Esophagus (tissue), 2 donors: Measurements from ENCODE around the gene CCDC70. TPM values are rescaled to one million over a fixed set of nuclear protein-coding genes. Genes with fewer than 3 reads are reported as not detected.

Experiments
- H3K27ac ChIP-seq, 2 donors: one replicate each; pipeline ENCODE4 v1.5.1; 2013; ENCODE audit warnings: low read depth in 2 of 2, mild to moderate bottlenecking in 2 of 2, inconsistent platforms in 1 of 2, low read length in 1 of 2, moderate library complexity in 1 of 2
- H3K27me3 ChIP-seq, 2 donors: one replicate each; pipeline ENCODE4 v1.6.1; 2013; ENCODE audit warnings: low read length in 2 of 2, control low read depth in 1 of 2, mild to moderate bottlenecking in 1 of 2; ENCODE audit not compliant: insufficient read depth in 2 of 2, control insufficient read depth in 1 of 2
- H3K36me3 ChIP-seq, 2 donors: one replicate each; pipeline ENCODE4 v1.6.1; 2013; ENCODE audit warnings: low read length in 1 of 2; ENCODE audit not compliant: control insufficient read depth in 2 of 2, insufficient read depth in 2 of 2
- H3K4me1 ChIP-seq, 2 donors: one replicate each; pipeline ENCODE4 v1.6.1; 2013; ENCODE audit warnings: low read length in 1 of 2; ENCODE audit not compliant: control insufficient read depth in 2 of 2, insufficient read depth in 2 of 2
- H3K4me3 ChIP-seq, 2 donors: one replicate each; pipeline ENCODE4 v1.5.1; 2013; ENCODE audit warnings: low read length in 2 of 2, mild to moderate bottlenecking in 2 of 2, low read depth in 1 of 2, moderate library complexity in 1 of 2
- H3K9me3 ChIP-seq, 2 donors: one replicate each; pipeline ENCODE4 v1.6.1; 2013; ENCODE audit warnings: mild to moderate bottlenecking in 2 of 2, low read depth in 1 of 2, low read length in 1 of 2, moderate library complexity in 1 of 2; ENCODE audit not compliant: control insufficient read depth in 2 of 2, insufficient read depth in 1 of 2
- WGBS, 2 donors: extraction: QIAGEN DNeasy Blood & Tissue Kit; methylation state at CpG; one replicate each; pipeline ENCODE4 v1.1.7; 2013; 5-methylcytosine and 5-hydroxymethylcytosine counted together
- polyA plus RNA-seq, 2 donors: library from polyadenylated mRNA; stranded (reverse); fragments of 200-250 nt; gene quantifications; one replicate each; pipeline ENCODE4 v1.2.3, GENCODE V29; 2013
- donor health status: healthy with polysubstance abuse.
- donor health status: Bipolar disorder and iron deficiency.

The CCDC70 gene
- polyA plus RNA-seq, 2 donors, result not detected

- Histone ChIP-seq H3K4me3 (no peak overlapping the region), H3K4me1 (no peaks in the 10 kb centered on the region), H3K36me3 (no peaks in the 10 kb centered on the region), H3K9me3 (no peaks in the 10 kb centered on the region), H3K27me3 (no peaks in the 10 kb centered on the region), H3K27ac (no peak overlapping the region)
- WGBS, 2 donors, result 88 to 90% methylated on average over 8 of the region's 8 CpGs
Measured at GRCh38 chr13:51828730-51829567, 32.8 kb upstream of the CCDC70 start.

- no peaks in the 10 kb centered on the region for H3K9me3 ChIP-seq
- 91 to 97% methylated on average over 2 of the region's 2 CpGs for WGBS, 2 donors
- H3K4me3 ChIP-seq, result no peak overlapping the region
Measured at GRCh38 chr13:51829568-51829899, 32.2 kb upstream of the CCDC70 start.

GRCh38 chr13:51831519-51831918 lies 30.2 kb upstream of the CCDC70 start:
- 93 to 96% methylated on average over 5 of the region's 5 CpGs for WGBS, 2 donors
- no peaks in the 10 kb centered on the region for H3K4me1 ChIP-seq
- no peak overlapping the region for H3K4me3 ChIP-seq
- H3K27me3 ChIP-seq, result no peaks in the 10 kb centered on the region
- H3K36me3 ChIP-seq, result no peaks in the 10 kb centered on the region
- H3K27ac ChIP-seq, result no peak overlapping the region
- H3K9me3 ChIP-seq, result no peaks in the 10 kb centered on the region

More at GRCh38 chr13:51829568-51829899, 32.2 kb upstream of the CCDC70 start:
- Histone ChIP-seq H3K4me1 (no peaks in the 10 kb centered on the region), H3K36me3 (no peaks in the 10 kb centered on the region), H3K27me3 (no peaks in the 10 kb centered on the region), H3K27ac (no peak overlapping the region)

- WGBS, 2 donors, result 69% methylated on average over 6 of the region's 6 CpGs
- Histone ChIP-seq H3K4me1 (no peaks in the 10 kb centered on the region), H3K27me3 (no peaks in the 10 kb centered on the region), H3K9me3 (peaks cover 0 to 2% of the 10 kb centered on the region in 2 donors), H3K27ac (no peak overlapping the region), H3K36me3 (no peaks in the 10 kb centered on the region), H3K4me3 (no peak overlapping the region)
Measured at GRCh38 chr13:51832471-51833152, 29.2 kb upstream of the CCDC70 start.

GRCh38 chr13:51833980-51834379 lies 27.8 kb upstream of the CCDC70 start:
- Histone ChIP-seq H3K9me3 (peaks cover 0 to 2% of the 10 kb centered on the region in 2 donors), H3K4me1 (no peaks in the 10 kb centered on the region), H3K27ac (no peak overlapping the region), H3K36me3 (no peaks in the 10 kb centered on the region), H3K27me3 (no peaks in the 10 kb centered on the region), H3K4me3 (no peak overlapping the region)
- 82 to 84% methylated on average over 10 of the region's 10 CpGs for WGBS, 2 donors

- Histone ChIP-seq H3K9me3 (peaks cover 0 to 2% of the 10 kb centered on the region in 2 donors), H3K27me3 (no peaks in the 10 kb centered on the region), H3K36me3 (no peaks in the 10 kb centered on the region), H3K4me1 (no peaks in the 10 kb centered on the region), H3K4me3 (no peak overlapping the region), H3K27ac (no peak overlapping the region)
- WGBS, 2 donors, result 68 to 70% methylated on average over 7 of the region's 7 CpGs
Measured at GRCh38 chr13:51834581-51835171, 27.1 kb upstream of the CCDC70 start.

GRCh38 chr13:51837016-51837415 lies 24.8 kb upstream of the CCDC70 start:
- H3K27ac ChIP-seq, result no peak overlapping the region
- no peaks in the 10 kb centered on the region for H3K36me3 ChIP-seq
- no peaks in the 10 kb centered on the region for H3K27me3 ChIP-seq
- no peak overlapping the region for H3K4me3 ChIP-seq
- peaks cover 0 to 2% of the 10 kb centered on the region in 2 donors for H3K9me3 ChIP-seq
- WGBS, 2 donors, result 86 to 90% methylated on average over 3 of the region's 3 CpGs
- no peaks in the 10 kb centered on the region for H3K4me1 ChIP-seq

GRCh38 chr13:51838240-51838846 lies 23.4 kb upstream of the CCDC70 start:
- no peaks in the 10 kb centered on the region for H3K36me3 ChIP-seq
- H3K4me1 ChIP-seq, result no peaks in the 10 kb centered on the region
- peaks cover 0 to 2% of the 10 kb centered on the region in 2 donors for H3K9me3 ChIP-seq
- H3K27me3 ChIP-seq, result no peaks in the 10 kb centered on the region
- H3K4me3 ChIP-seq, result no peak overlapping the region
- no peak overlapping the region for H3K27ac ChIP-seq
- 81 to 87% methylated on average over 8 of the region's 8 CpGs for WGBS, 2 donors

GRCh38 chr13:51839711-51840540 lies 21.8 kb upstream of the CCDC70 start:
- Histone ChIP-seq H3K9me3 (peaks cover 0 to 2% of the 10 kb centered on the region in 2 donors), H3K36me3 (no peaks in the 10 kb centered on the region), H3K27me3 (no peaks in the 10 kb centered on the region), H3K4me1 (no peaks in the 10 kb centered on the region), H3K27ac (no peak overlapping the region), H3K4me3 (no peak overlapping the region)
- WGBS, 2 donors, result 84 to 87% methylated on average over 10 of the region's 10 CpGs
